Endothelial cell of umbilical vein (primary cell): Measurements from ENCODE around the gene CCNYL1. TPM values are rescaled to one million over a fixed set of nuclear protein-coding genes. Genes with fewer than 3 reads are reported as not detected.

Experiments used
- BruUV-seq: library from RNA; stranded (reverse); fragments of 400-500 nt; replicated peaks from 2 replicates; lab custom pipeline; 2021; lab: Mats Ljungman, UMichigan
- CTCF ChIA-PET: fragments of 300-600, 350-600 bp; sonication (Branson Sonifier 250); formaldehyde crosslinking; loops from one replicate; lab custom pipeline; 2021; ENCODE audit warnings: antibody characterized with exemption, inconsistent platforms; lab: Charles Lee
- POLR2A ChIA-PET: fragments of 300-600, 350-600 bp; sonication (Branson Sonifier 250); formaldehyde crosslinking; loops from one replicate; lab custom pipeline; 2021; ENCODE audit warnings: antibody characterized with exemption, inconsistent platforms; lab: Charles Lee
- DNase-seq: peaks from one replicate; pipeline ENCODE4 v3.0.0-alpha.2; 2011; ENCODE audit warnings: low read depth, low spot score
- FAIRE-seq: peaks from 2 replicates; lab custom pipeline; 2011; peaks lifted over from hg19 to GRCh38; lab: Jason Lieb, UNC
- H2AFZ ChIP-seq: 2 replicates; pipeline ENCODE4 v1.6.0; 2012; ENCODE audit warnings: low read depth, low read length, control low read depth, inconsistent platforms
- H3K27ac ChIP-seq: 2 replicates; pipeline ENCODE4 v1.5.1; 2011; ENCODE audit warnings: low read depth, mild to moderate bottlenecking, control low read depth, low read length, moderate library complexity; ENCODE audit not compliant: insufficient read depth
- H3K27me3 ChIP-seq, 2 experiments: 2 replicates each; pipeline versions ENCODE4 v1.6.0 to v1.6.1; 2011; ENCODE audit warnings: low read length in 2 of 2, mixed read lengths in 1 of 2; ENCODE audit not compliant: control insufficient read depth in 2 of 2, insufficient read depth in 2 of 2
- H3K36me3 ChIP-seq, 2 experiments: 2 replicates in 1 of 2; 3 replicates in 1 of 2; pipeline ENCODE4 v1.5.1; 2011; ENCODE audit warnings: low read length in 2 of 2, mild to moderate bottlenecking in 1 of 2, moderate library complexity in 1 of 2; ENCODE audit not compliant: control insufficient read depth in 2 of 2, insufficient read depth in 2 of 2; ENCODE audit errors: extremely low read depth in 1 of 2
- H3K4me1 ChIP-seq: 3 replicates; pipeline ENCODE4 v1.5.1; 2011; ENCODE audit warnings: mild to moderate bottlenecking, low read length; ENCODE audit not compliant: control insufficient read depth, insufficient read depth; ENCODE audit errors: extremely low read depth
- H3K4me2 ChIP-seq: 2 replicates; pipeline ENCODE4 v1.6.1; 2011; ENCODE audit warnings: low read length, control low read depth, mixed read lengths; ENCODE audit not compliant: insufficient read depth
- H3K4me3 ChIP-seq, 3 experiments: fragments of 200-600 bp in 1 of 3; sonication (generic), shearing (Covaris generic) in 1 of 3; replicated peaks in 1 of 3; 2 replicates each; pipeline ENCODE4 v1.5.1; 2011 to 2016; ENCODE audit warnings: control low read depth in 3 of 3, low read length in 3 of 3, mild to moderate bottlenecking in 2 of 3, inconsistent platforms in 1 of 3, low read depth in 1 of 3, moderate library complexity in 1 of 3; ENCODE audit not compliant: insufficient read depth in 1 of 3
- H3K79me2 ChIP-seq: 2 replicates; pipeline ENCODE4 v1.6.0; 2012; ENCODE audit warnings: low read length, inconsistent platforms; ENCODE audit not compliant: control insufficient read depth, insufficient read depth
- H3K9ac ChIP-seq: replicated peaks from 2 replicates; pipeline ENCODE3; 2011; ENCODE audit warnings: low read length, control low read depth; ENCODE audit not compliant: insufficient read depth; ENCODE audit errors: extremely low read depth
- H3K9me1 ChIP-seq: replicated peaks from 3 replicates; pipeline ENCODE4 v1.6.0; 2011; ENCODE audit warnings: mild to moderate bottlenecking, low read length; ENCODE audit not compliant: control insufficient read depth, insufficient read depth; ENCODE audit errors: extremely low read depth
- H3K9me3 ChIP-seq: replicated peaks from 2 replicates; pipeline ENCODE4 v1.5.1; 2012; ENCODE audit warnings: low read length, inconsistent platforms; ENCODE audit not compliant: control insufficient read depth, insufficient read depth
- H4K20me1 ChIP-seq: replicated peaks from 2 replicates; pipeline ENCODE3; 2011; ENCODE audit warnings: mild to moderate bottlenecking, low read length; ENCODE audit not compliant: control insufficient read depth, insufficient read depth; ENCODE audit errors: extremely low read depth
- EZH2 ChIP-seq: IDR thresholded peaks from 2 replicates; pipeline ENCODE4 v1.6.1; 2012; ENCODE audit warnings: borderline replicate concordance, low read depth, mild to moderate bottlenecking, moderate library complexity, low read length, inconsistent platforms; ENCODE audit not compliant: severe bottlenecking
- FOS ChIP-seq: IDR thresholded peaks from 2 replicates; pipeline ENCODE4 v1.6.1; 2011; ENCODE audit warnings: mild to moderate bottlenecking, low read length, moderate library complexity, borderline replicate concordance; ENCODE audit not compliant: insufficient read depth
- GATA2 ChIP-seq: IDR thresholded peaks from 2 replicates; pipeline ENCODE4 v1.7.0; 2011; ENCODE audit warnings: low read depth, mild to moderate bottlenecking, moderate library complexity, mixed read lengths, low read length; ENCODE audit not compliant: insufficient read length, insufficient read depth
- JUN ChIP-seq: IDR thresholded peaks from 2 replicates; pipeline ENCODE4 v1.6.1; 2011; ENCODE audit warnings: borderline replicate concordance, low read depth; ENCODE audit not compliant: insufficient read length, insufficient read depth
- MYC ChIP-seq: IDR thresholded peaks from one replicate; pipeline ENCODE4 v1.6.1; 2011; ENCODE audit warnings: mild to moderate bottlenecking, low read depth, low read length
- POLR2A ChIP-seq: IDR thresholded peaks from 2 replicates; pipeline ENCODE4 v1.6.1; 2012; ENCODE audit warnings: low read depth, mild to moderate bottlenecking, control low read depth, low read length
- POLR2AphosphoS5 ChIP-seq: IDR thresholded peaks from 2 replicates; pipeline ENCODE4 v1.6.1; 2012; ENCODE audit warnings: low read depth, mild to moderate bottlenecking, control low read depth, low read length, moderate library complexity; ENCODE audit not compliant: insufficient read depth
- dilution Hi-C: fragments of 300-500 bp; cut with MboI; formaldehyde crosslinking; loops from one replicate; pipeline ENCODE4 v1.15.0; 2019; ENCODE audit warnings: low sequenced_read_pairs; ENCODE audit not compliant: extremely low pct_ligation_motif_present
- intact Hi-C: fragments of 100-400 bp; cut with micrococcal nuclease; formaldehyde crosslinking; loops from one replicate; pipeline ENCODE4 v1.10.0; 2022
- polyA plus RNA-seq, 4 experiments: library from polyadenylated mRNA; depleted of rRNA in 3 of 4; stranded (reverse) in 3 of 4; unstranded in 1 of 4; fragments of >200 nt; gene quantifications; 2 replicates each; pipeline versions ENCODE4 v1.2.1 to v1.2.3, GENCODE V29; 2011 to 2012; ENCODE audit warnings: missing spikeins in 1 of 4
- total RNA-seq: library from RNA; stranded (reverse); gene quantifications from 2 replicates; pipeline ENCODE4 v1.2.3, GENCODE V29; 2021
- TF ChIP-seq, protein P1 (sequence below), 2 donors: IDR thresholded peaks; 1 replicate in 1 of 2; 2 replicates in 1 of 2; pipeline ENCODE4 v1.5.1; 2011; ENCODE audit warnings: low read length in 2 of 2, mild to moderate bottlenecking in 2 of 2, moderate library complexity in 2 of 2, control low read depth in 1 of 2, inconsistent platforms in 1 of 2, low read depth in 1 of 2; ENCODE audit not compliant: insufficient read depth in 1 of 2; ENCODE audit errors: extremely low read depth in 1 of 2
- TF ChIP-seq, protein P2 (sequence below): IDR thresholded peaks from 2 replicates; pipeline ENCODE4 v1.6.1; 2011; ENCODE audit not compliant: insufficient read depth, insufficient read length

Gene CCNYL1
- total and polyA plus RNA-seq, 2 donors (not counting 3 experiments of a cell fraction or from before 2014, with no cell fraction given): 15.2 to 49.3 TPM

DNA sequence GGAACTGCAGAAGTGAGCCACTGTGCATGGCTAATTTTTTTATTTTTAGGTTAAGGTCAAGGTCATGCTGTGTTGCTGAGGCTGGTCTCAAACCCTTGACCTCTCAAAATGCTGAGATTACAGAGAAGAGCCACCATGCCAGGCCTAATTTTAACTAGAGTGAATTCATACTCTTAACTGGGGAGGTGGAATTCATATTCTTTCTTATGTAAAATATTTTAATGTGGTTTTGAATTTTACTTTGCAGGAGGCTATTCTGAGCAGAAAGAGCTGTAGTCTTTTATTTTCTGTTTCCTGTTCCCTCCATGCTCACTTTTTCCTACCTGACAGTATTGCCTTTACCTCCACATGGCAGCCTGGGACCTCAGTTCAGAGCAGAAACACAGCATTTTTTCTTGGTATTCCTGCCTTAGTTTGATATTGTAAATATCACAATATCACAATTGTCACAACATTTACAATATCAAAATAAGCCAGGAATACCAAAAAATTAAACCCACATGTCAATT lies 37.1 kb upstream of the CCNYL1 start:
- BruUV-seq: no TSS peak
- no peaks in the 10 kb centered on the region for H3K27me3 ChIP-seq
- intact Hi-C loops: no loop called here
- no peak overlapping the region for H2AFZ ChIP-seq
- no peaks in the 10 kb centered on the region for H3K36me3 ChIP-seq
- FAIRE-seq: no peak
- no peak overlapping the region for H3K9ac ChIP-seq
- no peaks in the 10 kb centered on the region for H3K9me1 ChIP-seq
- no peak overlapping the region for H3K27ac ChIP-seq
- dilution Hi-C loops: no loop called here
- no peaks in the 10 kb centered on the region for H3K9me3 ChIP-seq
- no peaks in the 10 kb centered on the region for H3K79me2 ChIP-seq
- H4K20me1 ChIP-seq: no peaks in the 10 kb centered on the region
- no peak for TF ChIP-seq POLR2AphosphoS5
- ChIA-PET POLR2A (no interaction called here), CTCF (interaction anchor here (0.9 kb wide), 1 partner anchor 47 kb away, joined by 3 read pairs; no protein-coding TSS in a partner anchor)
- no peak for DNase-seq
- H3K4me3 ChIP-seq: no peak overlapping the region
- peaks cover 17% of the 10 kb centered on the region for H3K4me1 ChIP-seq
- no peak overlapping the region for H3K4me2 ChIP-seq

DNA sequence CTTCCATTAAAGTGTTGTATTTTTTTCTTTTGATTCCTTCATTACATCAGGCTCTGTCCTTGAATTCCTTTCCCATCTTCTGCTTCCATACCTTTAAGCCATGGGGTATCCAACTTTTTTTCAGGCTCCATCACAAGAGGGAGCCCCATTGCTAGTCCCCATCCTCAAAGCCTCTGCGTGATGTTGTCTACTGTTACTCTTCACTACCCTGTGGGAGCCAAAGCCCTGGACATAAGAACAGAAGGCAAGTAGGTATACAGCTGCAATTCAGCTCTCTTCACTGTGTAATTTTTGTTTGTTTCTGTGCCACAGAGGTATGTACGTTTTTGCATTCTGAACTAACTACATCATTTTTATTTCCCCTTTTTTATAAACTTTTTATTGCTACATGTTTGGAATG lies 36.6 kb upstream of the CCNYL1 start:
- intact Hi-C loops: loop anchor here (5.0 kb wide), 2 partner anchors 283 to 352 kb away; partner anchors contain the start of gene PLEKHM3
- no peak overlapping the region for H3K4me2 ChIP-seq
- no TSS peak for BruUV-seq
- FAIRE-seq (no peak), DNase-seq (no peak)
- H3K9me3 ChIP-seq: no peaks in the 10 kb centered on the region
- H3K79me2 ChIP-seq: no peaks in the 10 kb centered on the region
- dilution Hi-C loops: no loop called here
- H3K27ac ChIP-seq: no peak overlapping the region
- POLR2A ChIA-PET: no interaction called here
- no peak overlapping the region for H3K9ac ChIP-seq
- H3K4me3 ChIP-seq: no peak overlapping the region
- H3K4me1 ChIP-seq: peaks cover 17% of the 10 kb centered on the region
- CTCF ChIA-PET: interaction anchor here (0.9 to 1.2 kb wide), 3 partner anchors 9 to 180 kb away, joined by 3 to 5 read pairs (median 4); no protein-coding TSS in a partner anchor
- TF ChIP-seq, protein P1, sequence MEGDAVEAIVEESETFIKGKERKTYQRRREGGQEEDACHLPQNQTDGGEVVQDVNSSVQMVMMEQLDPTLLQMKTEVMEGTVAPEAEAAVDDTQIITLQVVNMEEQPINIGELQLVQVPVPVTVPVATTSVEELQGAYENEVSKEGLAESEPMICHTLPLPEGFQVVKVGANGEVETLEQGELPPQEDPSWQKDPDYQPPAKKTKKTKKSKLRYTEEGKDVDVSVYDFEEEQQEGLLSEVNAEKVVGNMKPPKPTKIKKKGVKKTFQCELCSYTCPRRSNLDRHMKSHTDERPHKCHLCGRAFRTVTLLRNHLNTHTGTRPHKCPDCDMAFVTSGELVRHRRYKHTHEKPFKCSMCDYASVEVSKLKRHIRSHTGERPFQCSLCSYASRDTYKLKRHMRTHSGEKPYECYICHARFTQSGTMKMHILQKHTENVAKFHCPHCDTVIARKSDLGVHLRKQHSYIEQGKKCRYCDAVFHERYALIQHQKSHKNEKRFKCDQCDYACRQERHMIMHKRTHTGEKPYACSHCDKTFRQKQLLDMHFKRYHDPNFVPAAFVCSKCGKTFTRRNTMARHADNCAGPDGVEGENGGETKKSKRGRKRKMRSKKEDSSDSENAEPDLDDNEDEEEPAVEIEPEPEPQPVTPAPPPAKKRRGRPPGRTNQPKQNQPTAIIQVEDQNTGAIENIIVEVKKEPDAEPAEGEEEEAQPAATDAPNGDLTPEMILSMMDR (IDR thresholded peaks at IDR 0.05; ENCODE audit: extremely low read depth in 1 of 2, insufficient read depth in 1 of 2, low read depth in 1 of 2, low read length in 2 of 2): no peak
- no peak for TF ChIP-seq MYC
- no peak for TF ChIP-seq POLR2A
- no peak for TF ChIP-seq JUN
- no peak for TF ChIP-seq GATA2
- no peak for TF ChIP-seq FOS
- TF ChIP-seq, protein P2, sequence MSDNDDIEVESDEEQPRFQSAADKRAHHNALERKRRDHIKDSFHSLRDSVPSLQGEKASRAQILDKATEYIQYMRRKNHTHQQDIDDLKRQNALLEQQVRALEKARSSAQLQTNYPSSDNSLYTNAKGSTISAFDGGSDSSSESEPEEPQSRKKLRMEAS: no peak
- no peak for TF ChIP-seq POLR2AphosphoS5
- no peak for TF ChIP-seq EZH2
- no peaks in the 10 kb centered on the region for H4K20me1 ChIP-seq
- no peaks in the 10 kb centered on the region for H3K27me3 ChIP-seq
- H3K9me1 ChIP-seq: no peaks in the 10 kb centered on the region
- no peak overlapping the region for H2AFZ ChIP-seq
- no peaks in the 10 kb centered on the region for H3K36me3 ChIP-seq
